Tongue (tissue), 2 donors: ENCODE measurements around the gene FARSA. TPM values are rescaled to one million over a fixed set of nuclear protein-coding genes. Genes with fewer than 3 reads are reported as not detected.
A peak's percentile ranks its signal among the peaks of the same experiment; 100 is the strongest.

Source experiments
- small RNA-seq: library from RNA; depleted of rRNA; stranded (forward); fragments of <200 nt; gene quantifications from one replicate; pipeline ENCODE3, GENCODE V24; 2014; ENCODE audit warnings: low replicate concordance
- total RNA-seq: library from RNA; depleted of rRNA; stranded (reverse); fragments of >200 nt; gene quantifications from one replicate; pipeline ENCODE4 v1.2.3, GENCODE V29; 2014

The FARSA gene
- total RNA-seq, 1 donor from 2014 or later = 36.9 TPM

Small RNAs within 50 kb of the gene (small RNA-seq; reads per million reads assigned to genes)
- gene MIR5695 = 0.52 reads per million, percentile 74 among the genes with 10 or more reads in this experiment
- gene MIR6515 = 0.08 reads per million

Other genes with a start within 250 kb of the FARSA start
- gene GNG14, start 245.7 kb downstream of the FARSA start, total RNA-seq = not detected
- gene FBXW9, start 237.1 kb downstream of the FARSA start, total RNA-seq = 8.0 TPM
- 44.7 TPM for gene TNPO2, start 209.8 kb downstream of the FARSA start, total RNA-seq
- gene TRIR, start 199.0 kb downstream of the FARSA start, total RNA-seq = 121 TPM
- gene GET3, start 196.2 kb downstream of the FARSA start, total RNA-seq = 42.9 TPM
- gene BEST2, start 181.9 kb downstream of the FARSA start, total RNA-seq = not detected
- 68.5 TPM for gene HOOK2, start 158.2 kb downstream of the FARSA start, total RNA-seq
- 157 TPM for gene JUNB, start 142.2 kb downstream of the FARSA start, total RNA-seq
- 304 TPM for gene PRDX2, start 131.9 kb downstream of the FARSA start, total RNA-seq
- gene THSD8, start 131.6 kb downstream of the FARSA start, total RNA-seq = not detected
- 10.4 TPM for gene RNASEH2A, start 127.1 kb downstream of the FARSA start, total RNA-seq
- not detected for gene RTBDN, start 99.1 kb downstream of the FARSA start, total RNA-seq
- 0.92 TPM for gene MAST1, start 95.2 kb downstream of the FARSA start, total RNA-seq
- 9.1 TPM for gene DNASE2, start 52.3 kb downstream of the FARSA start, total RNA-seq
- 1.6 TPM for gene KLF1, start 46.5 kb downstream of the FARSA start, total RNA-seq
- gene GCDH, start 42.6 kb downstream of the FARSA start, total RNA-seq = 46.5 TPM
- not detected for gene SYCE2, start 14.4 kb downstream of the FARSA start, total RNA-seq
- gene CALR, start 4.9 kb upstream of the FARSA start, total RNA-seq = 383 TPM
- 77.8 TPM for gene RAD23A, start 12.2 kb upstream of the FARSA start, total RNA-seq
- gene GADD45GIP1, start 23.5 kb upstream of the FARSA start, total RNA-seq = 30.1 TPM
- gene DAND5, start 35.9 kb upstream of the FARSA start, total RNA-seq = not detected
- 144 TPM for gene NFIX, start 61.8 kb upstream of the FARSA start, total RNA-seq
- 4.2 TPM for gene LYL1, start 169.1 kb upstream of the FARSA start, total RNA-seq
- 20.9 TPM for gene TRMT1, start 183.0 kb upstream of the FARSA start, total RNA-seq
- 16.2 TPM for gene NACC1, start 184.6 kb upstream of the FARSA start, total RNA-seq
- gene STX10, start 216.7 kb upstream of the FARSA start, total RNA-seq = 48.4 TPM
- 29.8 TPM for gene IER2, start 216.7 kb upstream of the FARSA start, total RNA-seq